A673 (cell line): ENCODE results near the gene BCKDHA. TPM values are rescaled to one million over a fixed set of nuclear protein-coding genes. Genes with fewer than 3 reads are reported as not detected.

Experiments
- BruUV-seq: library from RNA; stranded (reverse); fragments of 400-500 nt; replicated peaks from 2 replicates; lab custom pipeline; 2021; lab: Mats Ljungman, UMichigan
- CTCF ChIA-PET: fragments of 300-600 bp; sonication (Branson Sonifier 250); formaldehyde crosslinking; loops from one replicate; lab custom pipeline; 2022; ENCODE audit warnings: antibody characterized with exemption; lab: Charles Lee
- POLR2A ChIA-PET: fragments of 300-600 bp; sonication (Branson Sonifier 250); formaldehyde crosslinking; loops from one replicate; lab custom pipeline; 2022; ENCODE audit warnings: antibody characterized with exemption; ENCODE audit not compliant: low non-redundant PET; lab: Charles Lee
- DNase-seq: peaks from one replicate; pipeline ENCODE4 v3.0.0-alpha.2; 2015; ENCODE audit warnings: low spot score
- H3K27ac ChIP-seq: fragments of 200-600 bp; sonication (generic); 2 replicates; pipeline ENCODE4 v1.5.1; 2016; ENCODE audit warnings: mixed run types, low read depth, mild to moderate bottlenecking, mixed read lengths, antibody characterized with exemption, low read length; ENCODE audit not compliant: poor library complexity, severe bottlenecking
- H3K27me3 ChIP-seq: fragments of 200-600 bp; sonication (generic); replicated peaks from 2 replicates; pipeline ENCODE4 v1.6.1; 2017; ENCODE audit warnings: mixed run types, low read depth, mild to moderate bottlenecking, mixed read lengths, antibody characterized with exemption, low read length; ENCODE audit not compliant: insufficient read depth, poor library complexity
- H3K36me3 ChIP-seq: fragments of 200-600 bp; sonication (generic); 2 replicates; pipeline ENCODE4 v1.6.1; 2016; ENCODE audit warnings: mixed run types, mild to moderate bottlenecking, mixed read lengths, antibody characterized with exemption, low read length; ENCODE audit not compliant: insufficient read depth, poor library complexity, severe bottlenecking
- H3K4me1 ChIP-seq: fragments of 200-600 bp; sonication (generic); 2 replicates; pipeline ENCODE4 v1.6.1; 2017; ENCODE audit warnings: mixed run types, mild to moderate bottlenecking, mixed read lengths, antibody characterized with exemption, low read length; ENCODE audit not compliant: insufficient read depth, poor library complexity, severe bottlenecking
- H3K4me3 ChIP-seq: fragments of 200-600 bp; sonication (generic); 2 replicates; pipeline ENCODE4 v1.5.1; 2016; ENCODE audit warnings: low read depth, mixed run types, mild to moderate bottlenecking, mixed read lengths, low read length; ENCODE audit not compliant: poor library complexity, severe bottlenecking
- H3K9me3 ChIP-seq: fragments of 200-600 bp; sonication (generic); 2 replicates; pipeline ENCODE4 v1.6.1; 2016; ENCODE audit warnings: mixed run types, low read depth, mild to moderate bottlenecking, mixed read lengths, antibody characterized with exemption, low read length; ENCODE audit not compliant: poor library complexity, severe bottlenecking
- EZH2 ChIP-seq: fragments of 200-600 bp; sonication (generic); IDR thresholded peaks from 2 replicates; pipeline ENCODE4 v1.6.1; 2017; ENCODE audit warnings: borderline replicate concordance, low read depth, mild to moderate bottlenecking, mixed read lengths, antibody characterized with exemption, low read length; ENCODE audit not compliant: poor library complexity, severe bottlenecking
- intact Hi-C: fragments of 100-400 bp; cut with micrococcal nuclease; formaldehyde crosslinking; loops from one replicate; pipeline ENCODE4 v1.10.0; 2022; ENCODE audit not compliant: unreplicated experiment
- total RNA-seq: library from RNA; stranded (reverse); gene quantifications from 2 replicates; pipeline ENCODE4 v1.2.3, GENCODE V29; 2021
- TF ChIP-seq, protein P1 (sequence below): fragments of 300-800, 200-600 bp; sonication (generic); conservative IDR thresholded peaks from 2 replicates; pipeline ENCODE4 v1.5.1; 2017; ENCODE audit warnings: low read depth, mild to moderate bottlenecking, antibody characterized with exemption, low read length, moderate library complexity, mixed read lengths

The BCKDHA gene
- total RNA-seq, 1 experiment from 2014 or later, result 14.7 TPM

DNA sequence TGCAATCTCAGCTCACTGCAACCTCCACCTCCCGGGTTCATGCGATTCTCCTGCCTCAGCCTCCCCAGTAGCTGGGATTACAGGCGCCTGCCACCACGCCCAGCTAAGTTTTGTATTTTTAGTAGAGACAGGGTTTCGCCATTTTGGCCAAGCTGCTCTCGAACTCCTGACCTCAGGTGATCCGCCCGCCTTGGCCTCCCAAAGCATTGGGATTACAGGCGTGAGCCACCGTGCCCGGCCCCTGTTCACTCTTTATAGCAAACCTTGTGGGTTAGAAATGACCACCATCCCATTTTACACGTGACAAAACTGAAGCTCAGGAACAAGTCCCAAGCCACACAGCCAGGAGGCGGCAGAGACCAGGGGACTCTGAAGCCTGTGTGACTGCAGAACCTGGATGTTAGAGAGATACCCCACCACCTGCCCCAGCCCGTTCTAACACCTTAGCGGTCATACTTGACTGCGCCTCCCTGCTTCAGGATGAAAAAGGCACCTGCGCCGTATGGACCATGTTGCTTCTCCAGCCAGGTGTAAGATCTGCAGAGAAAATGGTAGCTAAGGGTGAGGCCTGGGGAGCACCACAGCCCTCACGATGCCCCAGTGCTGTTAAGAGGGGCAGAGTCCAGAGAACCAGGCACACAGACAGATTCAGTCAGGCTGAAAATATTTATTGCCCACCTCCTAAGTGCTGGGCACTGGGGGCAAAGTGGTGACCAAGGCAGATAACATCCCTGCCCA is 38.5 kb downstream of the BCKDHA start:
- H3K27me3 ChIP-seq, result no peaks in the 10 kb centered on the region
- no peak for DNase-seq
- CTCF ChIA-PET, result interaction anchor here (1.2 kb wide), 2 partner anchors 13 to 134 kb away, joined by 4 read pairs; no protein-coding TSS in a partner anchor
- H3K4me3 ChIP-seq, result no peak overlapping the region
- no peak for TF ChIP-seq EZH2
- TF ChIP-seq, protein P1, sequence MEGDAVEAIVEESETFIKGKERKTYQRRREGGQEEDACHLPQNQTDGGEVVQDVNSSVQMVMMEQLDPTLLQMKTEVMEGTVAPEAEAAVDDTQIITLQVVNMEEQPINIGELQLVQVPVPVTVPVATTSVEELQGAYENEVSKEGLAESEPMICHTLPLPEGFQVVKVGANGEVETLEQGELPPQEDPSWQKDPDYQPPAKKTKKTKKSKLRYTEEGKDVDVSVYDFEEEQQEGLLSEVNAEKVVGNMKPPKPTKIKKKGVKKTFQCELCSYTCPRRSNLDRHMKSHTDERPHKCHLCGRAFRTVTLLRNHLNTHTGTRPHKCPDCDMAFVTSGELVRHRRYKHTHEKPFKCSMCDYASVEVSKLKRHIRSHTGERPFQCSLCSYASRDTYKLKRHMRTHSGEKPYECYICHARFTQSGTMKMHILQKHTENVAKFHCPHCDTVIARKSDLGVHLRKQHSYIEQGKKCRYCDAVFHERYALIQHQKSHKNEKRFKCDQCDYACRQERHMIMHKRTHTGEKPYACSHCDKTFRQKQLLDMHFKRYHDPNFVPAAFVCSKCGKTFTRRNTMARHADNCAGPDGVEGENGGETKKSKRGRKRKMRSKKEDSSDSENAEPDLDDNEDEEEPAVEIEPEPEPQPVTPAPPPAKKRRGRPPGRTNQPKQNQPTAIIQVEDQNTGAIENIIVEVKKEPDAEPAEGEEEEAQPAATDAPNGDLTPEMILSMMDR, result no peak
- H3K9me3 ChIP-seq, result no peaks in the 10 kb centered on the region
- POLR2A ChIA-PET, result no interaction called here
- no peak overlapping the region for H3K27ac ChIP-seq
- BruUV-seq, result no TSS peak
- peaks cover 10% of the 10 kb centered on the region for H3K36me3 ChIP-seq
- H3K4me1 ChIP-seq, result peaks cover 8% of the 10 kb centered on the region
- intact Hi-C loops, result no loop called here

DNA sequence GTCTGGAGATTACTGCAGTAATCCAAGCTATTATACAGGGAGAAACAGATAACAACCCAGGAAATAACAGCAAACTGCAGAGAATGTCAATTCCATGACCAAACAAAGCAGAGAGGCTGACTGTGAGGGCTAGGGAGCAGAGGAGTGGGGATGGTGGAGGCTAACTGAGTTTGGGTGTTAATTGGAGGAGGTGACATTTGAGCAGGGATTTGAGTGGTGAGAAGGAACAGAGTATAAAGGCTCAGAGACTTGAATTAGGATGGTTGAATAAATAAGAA is 39.0 kb downstream of the BCKDHA start:
- no TSS peak for BruUV-seq
- intact Hi-C loops, result no loop called here
- TF ChIP-seq, protein P1, result no peak
- TF ChIP-seq EZH2, result no peak
- peaks cover 8% of the 10 kb centered on the region for H3K36me3 ChIP-seq
- peaks cover 8% of the 10 kb centered on the region for H3K4me1 ChIP-seq
- no peaks in the 10 kb centered on the region for H3K27me3 ChIP-seq
- no peaks in the 10 kb centered on the region for H3K9me3 ChIP-seq
- POLR2A ChIA-PET, result no interaction called here
- no peak overlapping the region for H3K27ac ChIP-seq
- H3K4me3 ChIP-seq, result no peak overlapping the region
- CTCF ChIA-PET, result interaction anchor here (1.2 kb wide), 2 partner anchors 12 to 134 kb away, joined by 4 read pairs; no protein-coding TSS in a partner anchor
- no peak for DNase-seq

DNA sequence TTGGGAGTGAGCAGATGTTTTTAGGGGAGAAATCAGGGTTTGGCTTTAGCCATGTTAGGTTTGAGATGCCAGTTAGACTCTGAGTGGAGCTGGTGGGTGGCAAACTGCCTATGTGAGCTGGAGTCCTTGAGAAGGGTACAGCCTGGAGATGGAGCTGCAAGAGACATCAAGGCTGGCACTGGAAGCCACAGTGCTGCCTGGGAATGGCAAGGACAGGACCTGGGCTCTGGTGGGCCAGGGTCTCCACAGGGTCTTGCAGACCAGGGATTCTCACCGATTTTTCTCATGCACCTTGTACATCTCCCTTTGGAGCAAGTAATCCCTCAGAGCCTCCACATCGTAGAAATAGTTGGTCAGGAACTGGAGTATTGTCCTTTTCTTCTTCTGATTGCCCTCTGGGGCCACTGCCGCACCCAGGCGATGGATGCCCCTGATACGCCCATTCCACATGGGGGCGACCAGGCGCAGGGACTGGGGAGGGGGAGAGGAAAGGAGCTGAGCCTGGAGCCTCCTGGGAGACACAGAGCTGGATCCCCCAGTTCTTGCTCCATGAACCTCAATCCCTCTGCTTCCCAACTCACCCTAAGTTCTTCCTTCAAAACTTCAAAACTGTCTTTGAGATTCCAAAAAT is 40.4 kb downstream of the BCKDHA start:
- no TSS peak for BruUV-seq
- Histone ChIP-seq H3K4me3 (no peak overlapping the region), H3K27ac (no peak overlapping the region), H3K36me3 (no peaks in the 10 kb centered on the region), H3K27me3 (no peaks in the 10 kb centered on the region), H3K9me3 (no peaks in the 10 kb centered on the region), H3K4me1 (peaks cover 8% of the 10 kb centered on the region)
- ChIA-PET CTCF (no interaction called here), POLR2A (no interaction called here)
- no peak for DNase-seq
- intact Hi-C loops, result no loop called here
- TF ChIP-seq, protein P1, result no peak
- TF ChIP-seq EZH2, result no peak
